ENCODE data around the gene RAPGEF5. TPM values are rescaled to one million over a fixed set of nuclear protein-coding genes. Genes with fewer than 3 reads are reported as not detected.

Gene RAPGEF5
- total RNA-seq, 1 experiment from 2014 or later: 13.3 TPM

- TF ChIP-seq CTCF (conservative IDR thresholded peaks at IDR 0.05): no peak
Observed at GRCh38 chr7:22319424-22320403, 37.2 kb downstream of the RAPGEF5 start.

More at GRCh38 chr7:22319424-22320403, 37.2 kb downstream of the RAPGEF5 start:
- Histone ChIP-seq H3K23me2 (ENCODE audit: insufficient read length, low read depth, low read length, poor library complexity, severe bottlenecking) (no peaks in the 10 kb centered on the region), H3K9ac (ENCODE audit: extremely low read depth, insufficient read length, low read length) (no peak overlapping the region), H2BK12ac (ENCODE audit: insufficient read length, low read depth, low read length) (no peak overlapping the region), H3K4me1 (ENCODE audit: insufficient read depth, low read length) (peaks cover 5% of the 10 kb centered on the region; the same call in 1 of the 2 replicates), H3K27ac (ENCODE audit: insufficient read length, low read depth, low read length) (no peak overlapping the region), H3K27me3 (ENCODE audit: insufficient read depth, low read length) (no peaks in the 10 kb centered on the region; the same call in 1 of the 2 replicates), H2AFZ (ENCODE audit: low read length) (no peak overlapping the region), H3K79me2 (ENCODE audit: insufficient read depth, low read length) (peaks cover 1% of the 10 kb centered on the region; the same call in 1 of the 2 replicates), H2AK5ac (ENCODE audit: insufficient read length, low read length) (no peak overlapping the region), H3K4ac (ENCODE audit: low read depth, low read length) (no peak overlapping the region), H2BK15ac (ENCODE audit: low read depth, low read length) (no peak overlapping the region), H2BK5ac (ENCODE audit: insufficient read length, low read length) (no peak overlapping the region), H2BK120ac (ENCODE audit: low read depth, low read length, poor library complexity, severe bottlenecking) (no peak overlapping the region), H4K91ac (ENCODE audit: insufficient read length, low read depth, low read length) (no peak overlapping the region), H3K18ac (ENCODE audit: insufficient read length, low read depth, low read length) (no peak overlapping the region), H3K9me3 (ENCODE audit: control insufficient read depth, low read depth, low read length) (no peaks in the 10 kb centered on the region), H3K79me1 (ENCODE audit: insufficient read depth, low read depth, low read length, poor library complexity, severe bottlenecking) (no peaks in the 10 kb centered on the region), H3K4me2 (ENCODE audit: insufficient read depth, insufficient read length, low read length) (no peak overlapping the region), H4K20me1 (ENCODE audit: control insufficient read depth, insufficient read depth, insufficient read length) (no peaks in the 10 kb centered on the region), H2BK20ac (ENCODE audit: low read depth, low read length, poor library complexity, severe bottlenecking) (no peak overlapping the region), H4K5ac (ENCODE audit: insufficient read length, low read depth, low read length) (no peak overlapping the region), H4K8ac (replicated peaks; ENCODE audit: insufficient read length, low read depth, low read length) (no peak overlapping the region), H3K56ac (ENCODE audit: insufficient read length, low read depth, low read length) (no peak overlapping the region), H3K23ac (ENCODE audit: insufficient read length, low read depth, low read length) (no peak overlapping the region), H3K14ac (ENCODE audit: insufficient read depth, low read length) (no peak overlapping the region), H3T11ph (ENCODE audit: low read length) (no peak overlapping the region)
- peaks cover 2 to 4% (median 2%) of the 10 kb centered on the region in 3 experiments; a peak in 4 of 7 replicates for H3K36me3 Mint-ChIP-seq (ENCODE audit: insufficient read depth in 1 of 3, low read depth in 3 of 3)
- WGBS (ENCODE audit: extremely low coverage, insufficient read length, low lambda C conversion rate): no CpG with 5 or more reads among the region's 7 CpGs
- peak overlapping the region; percentile 13 to 66 (median 37); a peak in 4 of 7 replicates for H3K27ac Mint-ChIP-seq
- no peaks in the 10 kb centered on the region for H3K27me3 Mint-ChIP-seq (ENCODE audit: low read depth)
- H3K4me1 Mint-ChIP-seq: peaks cover 19 to 27% of the 10 kb centered on the region in 2 experiments
- DNase-seq: no peak
- no peaks in the 10 kb centered on the region for H3K9me3 Mint-ChIP-seq
- H3K4me3 Mint-ChIP-seq: no peak overlapping the region

All from H9 (cell line).